Right atrium auricular region (tissue), 2 donors: ENCODE measurements around the gene GLIPR1L1. TPM values are rescaled to one million over a fixed set of nuclear protein-coding genes. Genes with fewer than 3 reads are reported as not detected.

ENCODE experiments used
- DNase-seq: peaks from one replicate; pipeline ENCODE4 v3.0.0-alpha.2; 2019; ENCODE audit warnings: low spot score
- H3K27ac ChIP-seq, 2 donors: fragments of 200-600 bp; sonication (generic); 1 replicate in 1 of 2; 2 replicates in 1 of 2; pipeline ENCODE4 v1.5.1; 2016 to 2019
- H3K27me3 ChIP-seq, 2 donors: fragments of 200-600 bp; sonication (generic); one replicate each; pipeline versions ENCODE4 v1.5.1 to v1.6.0; 2017 to 2019
- H3K36me3 ChIP-seq: fragments of 200-600 bp; sonication (generic); one replicate; pipeline ENCODE4 v1.5.1; 2016
- H3K4me1 ChIP-seq, 2 donors: fragments of 200-600 bp; sonication (generic); one replicate each; pipeline versions ENCODE4 v1.5.1 to v1.6.0; 2017 to 2019
- H3K4me3 ChIP-seq, 2 donors: fragments of 200-600 bp; sonication (generic); 1 replicate in 1 of 2; 2 replicates in 1 of 2; pipeline ENCODE4 v1.5.1; 2017 to 2019; ENCODE audit warnings: mild to moderate bottlenecking in 1 of 2, moderate library complexity in 1 of 2
- H3K9me3 ChIP-seq, 2 donors: fragments of 200-600 bp; sonication (generic); one replicate each; pipeline ENCODE4 v1.5.1; 2019
- total RNA-seq, 2 donors: library from RNA; depleted of rRNA; stranded (reverse); fragments of >200 nt; gene quantifications; one replicate each; pipeline ENCODE4 v1.1.0, GENCODE V29; 2016
- TF ChIP-seq, protein P1 (sequence below), 2 donors: fragments of 200-600 bp; sonication (generic); IDR thresholded peaks; one replicate each; pipeline ENCODE4 v1.5.1; 2019; ENCODE audit warnings: antibody characterized with exemption in 2 of 2

GLIPR1L1 gene
- total RNA-seq, 2 donors from 2014 or later = not detected

- Histone ChIP-seq H3K4me1 (no peaks in the 10 kb centered on the region), H3K4me3 (no peak overlapping the region), H3K36me3 (no peaks in the 10 kb centered on the region), H3K27me3 (no peaks in the 10 kb centered on the region), H3K9me3 (no peaks in the 10 kb centered on the region), H3K27ac (no peak overlapping the region)
- TF ChIP-seq, protein P1, sequence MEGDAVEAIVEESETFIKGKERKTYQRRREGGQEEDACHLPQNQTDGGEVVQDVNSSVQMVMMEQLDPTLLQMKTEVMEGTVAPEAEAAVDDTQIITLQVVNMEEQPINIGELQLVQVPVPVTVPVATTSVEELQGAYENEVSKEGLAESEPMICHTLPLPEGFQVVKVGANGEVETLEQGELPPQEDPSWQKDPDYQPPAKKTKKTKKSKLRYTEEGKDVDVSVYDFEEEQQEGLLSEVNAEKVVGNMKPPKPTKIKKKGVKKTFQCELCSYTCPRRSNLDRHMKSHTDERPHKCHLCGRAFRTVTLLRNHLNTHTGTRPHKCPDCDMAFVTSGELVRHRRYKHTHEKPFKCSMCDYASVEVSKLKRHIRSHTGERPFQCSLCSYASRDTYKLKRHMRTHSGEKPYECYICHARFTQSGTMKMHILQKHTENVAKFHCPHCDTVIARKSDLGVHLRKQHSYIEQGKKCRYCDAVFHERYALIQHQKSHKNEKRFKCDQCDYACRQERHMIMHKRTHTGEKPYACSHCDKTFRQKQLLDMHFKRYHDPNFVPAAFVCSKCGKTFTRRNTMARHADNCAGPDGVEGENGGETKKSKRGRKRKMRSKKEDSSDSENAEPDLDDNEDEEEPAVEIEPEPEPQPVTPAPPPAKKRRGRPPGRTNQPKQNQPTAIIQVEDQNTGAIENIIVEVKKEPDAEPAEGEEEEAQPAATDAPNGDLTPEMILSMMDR (IDR thresholded peaks at IDR 0.05) = no peak
- DNase-seq = no peak
Observed at GRCh38 chr12:75374971-75375370, 40.5 kb downstream of the GLIPR1L1 start.

DNA sequence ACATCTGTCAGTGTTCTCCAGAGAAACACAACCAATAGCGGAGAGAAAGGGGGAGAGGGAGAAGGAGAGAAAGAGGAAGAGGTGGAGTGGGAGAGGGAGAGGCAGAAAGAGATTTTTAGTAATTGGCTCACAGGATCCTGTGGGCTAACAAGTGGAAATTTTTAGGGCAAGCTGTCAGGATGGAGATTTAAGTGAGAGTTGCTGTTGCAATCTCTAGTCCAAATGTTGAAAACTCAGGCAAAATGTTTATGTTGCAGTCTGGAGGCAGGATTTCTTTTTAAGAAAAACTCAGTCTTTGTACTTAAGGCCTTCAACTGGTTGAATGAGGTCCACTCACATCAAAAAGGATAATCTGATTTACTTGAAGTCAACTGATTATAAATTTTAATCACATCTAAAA, 43.9 kb downstream of the GLIPR1L1 start:
- H3K36me3 ChIP-seq = no peaks in the 10 kb centered on the region
- no peak for DNase-seq
- H3K27me3 ChIP-seq = no peaks in the 10 kb centered on the region
- no peak overlapping the region for H3K4me3 ChIP-seq
- H3K4me1 ChIP-seq = no peaks in the 10 kb centered on the region
- H3K27ac ChIP-seq = no peak overlapping the region
- no peaks in the 10 kb centered on the region for H3K9me3 ChIP-seq
- TF ChIP-seq, protein P1 (IDR thresholded peaks at IDR 0.05) = no peak

DNA sequence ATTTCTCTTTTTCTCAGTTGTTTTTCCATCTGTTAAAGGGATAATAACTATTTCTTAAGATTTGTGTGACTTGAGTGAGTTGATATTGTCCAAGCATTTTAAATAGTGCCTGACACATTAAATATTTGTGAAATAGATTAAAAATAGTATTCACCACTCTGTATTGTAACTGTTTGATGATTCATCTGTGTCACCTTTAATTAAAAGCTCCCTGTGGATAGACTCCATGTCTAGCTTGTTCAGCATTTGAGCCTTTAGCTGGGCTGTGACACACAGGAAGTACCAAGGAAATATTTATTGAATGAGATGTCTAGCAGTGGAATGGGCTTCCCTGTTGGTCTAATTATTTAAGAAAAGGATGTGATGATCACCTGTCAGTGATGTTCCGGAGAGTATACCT, 54.6 kb downstream of the GLIPR1L1 start:
- Histone ChIP-seq H3K27ac (peak overlapping the region in 1 of 2 donors; percentile 92), H3K4me3 (no peak overlapping the region), H3K4me1 (peaks cover 0 to 24% of the 10 kb centered on the region in 2 donors), H3K36me3 (no peaks in the 10 kb centered on the region), H3K9me3 (no peaks in the 10 kb centered on the region), H3K27me3 (no peaks in the 10 kb centered on the region)
- TF ChIP-seq, protein P1 (IDR thresholded peaks at IDR 0.05) = no peak
- DNase-seq = no peak

- Histone ChIP-seq H3K4me1 (peaks cover 0 to 24% of the 10 kb centered on the region in 2 donors), H3K36me3 (no peaks in the 10 kb centered on the region), H3K27ac (peak overlapping the region; percentile 92 to 94), H3K4me3 (peak overlapping the region in 1 of 2 donors; percentile 66), H3K27me3 (no peaks in the 10 kb centered on the region), H3K9me3 (no peaks in the 10 kb centered on the region)
- no peak for DNase-seq
- TF ChIP-seq, protein P1 (IDR thresholded peaks at IDR 0.05) = no peak
Observed at GRCh38 chr12:75389706-75390105, 55.2 kb downstream of the GLIPR1L1 start.

DNA sequence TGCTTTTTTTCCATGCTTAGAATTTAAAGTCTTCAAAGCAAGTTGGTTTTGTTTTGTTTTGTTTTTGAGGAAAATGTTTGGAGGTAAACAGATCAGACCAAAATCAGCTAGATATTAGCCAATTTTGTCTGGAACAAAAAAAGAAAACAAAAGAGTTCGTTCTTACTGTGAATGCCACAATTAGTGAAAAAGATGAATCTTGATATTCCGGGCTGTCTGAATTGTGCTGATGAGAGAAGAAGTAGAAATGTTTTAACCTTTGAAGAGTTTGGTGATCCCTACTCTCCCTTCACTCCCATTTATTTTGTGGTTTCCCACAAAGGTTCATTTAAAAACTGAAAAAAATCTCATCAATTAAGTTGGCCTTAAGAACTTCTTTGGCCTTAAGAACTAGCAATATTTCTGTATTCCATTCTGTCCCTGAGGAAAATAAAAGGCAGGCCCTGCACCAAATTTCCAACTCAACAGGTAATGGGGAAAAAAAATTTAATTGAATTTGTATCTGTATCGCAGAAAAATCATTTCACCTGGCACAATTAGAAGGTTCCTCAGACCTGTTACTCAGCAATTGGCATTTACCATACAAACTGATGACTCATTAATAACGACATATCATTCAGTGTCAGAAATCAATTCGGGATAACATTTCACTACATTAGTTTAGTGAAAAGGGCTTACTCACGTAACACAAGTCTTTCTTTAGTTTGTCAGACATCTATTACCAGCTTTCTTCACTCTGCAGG, 55.9 kb downstream of the GLIPR1L1 start:
- Histone ChIP-seq H3K9me3 (no peaks in the 10 kb centered on the region), H3K4me3 (peak overlapping the region; percentile 58 to 66), H3K27me3 (no peaks in the 10 kb centered on the region), H3K36me3 (no peaks in the 10 kb centered on the region), H3K4me1 (peaks cover 0 to 24% of the 10 kb centered on the region in 2 donors), H3K27ac (peak overlapping the region; percentile 92 to 94)
- TF ChIP-seq, protein P1 (IDR thresholded peaks at IDR 0.05) = no peak
- DNase-seq = no peak
